ENCODE measurements around the gene ID3.
A peak's percentile ranks its signal among the peaks of the same experiment; 100 is the strongest.

The ID3 gene

DNA sequence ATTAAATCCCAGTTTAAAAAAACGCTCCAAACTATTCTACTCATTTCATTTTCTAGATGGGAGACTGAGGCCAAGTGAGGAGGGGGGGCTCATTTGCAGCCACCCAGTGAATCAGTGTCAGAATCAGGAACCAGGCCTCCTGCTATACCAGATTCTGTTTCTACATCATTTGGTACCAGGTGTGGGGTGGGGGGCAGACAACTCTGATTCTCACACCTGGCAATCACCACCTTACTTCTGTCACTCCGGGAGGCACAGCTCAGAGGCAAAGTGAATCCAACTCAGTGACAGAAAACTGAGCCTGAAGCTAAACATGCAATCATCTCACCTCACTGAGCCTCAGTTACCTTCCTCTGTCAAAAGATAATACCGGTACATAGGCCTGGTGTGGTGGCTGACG lies 23.5 kb upstream of the ID3 start:
- H3K27me3 ChIP-seq (ENCODE audit: insufficient read depth, low read length), result no peaks in the 10 kb centered on the region
- no peak overlapping the region for H2AFZ ChIP-seq (ENCODE audit: low read length)
- TF ChIP-seq, protein P1, sequence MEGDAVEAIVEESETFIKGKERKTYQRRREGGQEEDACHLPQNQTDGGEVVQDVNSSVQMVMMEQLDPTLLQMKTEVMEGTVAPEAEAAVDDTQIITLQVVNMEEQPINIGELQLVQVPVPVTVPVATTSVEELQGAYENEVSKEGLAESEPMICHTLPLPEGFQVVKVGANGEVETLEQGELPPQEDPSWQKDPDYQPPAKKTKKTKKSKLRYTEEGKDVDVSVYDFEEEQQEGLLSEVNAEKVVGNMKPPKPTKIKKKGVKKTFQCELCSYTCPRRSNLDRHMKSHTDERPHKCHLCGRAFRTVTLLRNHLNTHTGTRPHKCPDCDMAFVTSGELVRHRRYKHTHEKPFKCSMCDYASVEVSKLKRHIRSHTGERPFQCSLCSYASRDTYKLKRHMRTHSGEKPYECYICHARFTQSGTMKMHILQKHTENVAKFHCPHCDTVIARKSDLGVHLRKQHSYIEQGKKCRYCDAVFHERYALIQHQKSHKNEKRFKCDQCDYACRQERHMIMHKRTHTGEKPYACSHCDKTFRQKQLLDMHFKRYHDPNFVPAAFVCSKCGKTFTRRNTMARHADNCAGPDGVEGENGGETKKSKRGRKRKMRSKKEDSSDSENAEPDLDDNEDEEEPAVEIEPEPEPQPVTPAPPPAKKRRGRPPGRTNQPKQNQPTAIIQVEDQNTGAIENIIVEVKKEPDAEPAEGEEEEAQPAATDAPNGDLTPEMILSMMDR (IDR thresholded peaks at IDR 0.05; ENCODE audit: low read length), result no peak
- TF ChIP-seq EZH2 (IDR thresholded peaks at IDR 0.05; ENCODE audit: borderline replicate concordance, low read length), result no peak
- H3K36me3 ChIP-seq (ENCODE audit: insufficient read depth, low read length), result no peaks in the 10 kb centered on the region
- H3K4me2 ChIP-seq (ENCODE audit: low read length), result no peak overlapping the region
- H3K79me2 ChIP-seq (ENCODE audit: insufficient read depth, low read length), result no peaks in the 10 kb centered on the region
- no peak overlapping the region for H3K9ac ChIP-seq (ENCODE audit: low read length)
- H3F3A ChIP-seq (ENCODE audit: insufficient read depth, low read length), result peaks cover 9% of the 10 kb centered on the region; the same call in 1 of the 2 replicates
- peak overlapping the region; percentile 69 for H3K27ac ChIP-seq (ENCODE audit: low read depth, low read length, poor library complexity, severe bottlenecking)
- no peaks in the 10 kb centered on the region for H3K9me3 ChIP-seq (ENCODE audit: low read length)
- H3K9me2 ChIP-seq (ENCODE audit: low read depth, low read length), result no peaks in the 10 kb centered on the region
- H3K4me3 ChIP-seq (ENCODE audit: low read depth, low read length, poor library complexity, severe bottlenecking), result no peak overlapping the region
- H3K4me1 ChIP-seq (ENCODE audit: insufficient read depth, low read length, severe bottlenecking), result peaks cover 51% of the 10 kb centered on the region
- no peaks in the 10 kb centered on the region for H4K20me1 ChIP-seq (ENCODE audit: insufficient read depth, low read length)

DNA sequence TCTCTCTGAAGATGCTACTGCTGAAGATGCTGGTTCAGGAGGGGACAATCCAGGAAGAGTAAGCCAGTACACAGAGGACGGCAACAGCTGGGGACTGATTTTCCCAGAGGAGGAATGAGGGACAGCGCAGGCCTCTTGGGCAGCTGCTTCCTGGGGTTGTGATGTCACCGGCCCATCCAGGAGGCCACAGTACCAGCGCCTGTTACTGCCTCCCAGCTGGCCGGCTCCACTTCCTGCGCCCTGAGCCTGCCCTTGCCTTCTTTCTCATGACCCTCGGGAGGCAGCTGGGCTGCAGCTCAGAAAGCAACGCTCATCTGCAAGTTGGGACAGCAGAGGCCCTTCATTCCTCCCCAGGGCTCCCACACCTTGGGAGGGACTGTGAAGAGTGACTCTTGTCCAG lies 21.9 kb upstream of the ID3 start:
- H3K79me2 ChIP-seq (ENCODE audit: insufficient read depth, low read length), result no peaks in the 10 kb centered on the region
- no peaks in the 10 kb centered on the region for H4K20me1 ChIP-seq (ENCODE audit: insufficient read depth, low read length)
- no peaks in the 10 kb centered on the region for H3K9me3 ChIP-seq (ENCODE audit: low read length)
- peak overlapping the region; percentile 9; the same call in 1 of the 2 replicates for H3K4me2 ChIP-seq (ENCODE audit: low read length)
- TF ChIP-seq, protein P1 (IDR thresholded peaks at IDR 0.05; ENCODE audit: low read length), result no peak
- TF ChIP-seq EZH2 (IDR thresholded peaks at IDR 0.05; ENCODE audit: borderline replicate concordance, low read length), result no peak
- H3F3A ChIP-seq (ENCODE audit: insufficient read depth, low read length), result peaks cover 9% of the 10 kb centered on the region; the same call in 1 of the 2 replicates
- peak overlapping the region; percentile 93 for H3K27ac ChIP-seq (ENCODE audit: low read depth, low read length, poor library complexity, severe bottlenecking)
- H3K4me3 ChIP-seq (ENCODE audit: low read depth, low read length, poor library complexity, severe bottlenecking), result no peak overlapping the region
- peaks cover 67% of the 10 kb centered on the region for H3K4me1 ChIP-seq (ENCODE audit: insufficient read depth, low read length, severe bottlenecking)
- H3K9ac ChIP-seq (ENCODE audit: low read length), result peak overlapping the region; percentile 57
- no peaks in the 10 kb centered on the region for H3K9me2 ChIP-seq (ENCODE audit: low read depth, low read length)
- no peaks in the 10 kb centered on the region for H3K27me3 ChIP-seq (ENCODE audit: insufficient read depth, low read length)
- H3K36me3 ChIP-seq (ENCODE audit: insufficient read depth, low read length), result no peaks in the 10 kb centered on the region
- peak overlapping the region; percentile 38; the same call in 1 of the 2 replicates for H2AFZ ChIP-seq (ENCODE audit: low read length)

DNA sequence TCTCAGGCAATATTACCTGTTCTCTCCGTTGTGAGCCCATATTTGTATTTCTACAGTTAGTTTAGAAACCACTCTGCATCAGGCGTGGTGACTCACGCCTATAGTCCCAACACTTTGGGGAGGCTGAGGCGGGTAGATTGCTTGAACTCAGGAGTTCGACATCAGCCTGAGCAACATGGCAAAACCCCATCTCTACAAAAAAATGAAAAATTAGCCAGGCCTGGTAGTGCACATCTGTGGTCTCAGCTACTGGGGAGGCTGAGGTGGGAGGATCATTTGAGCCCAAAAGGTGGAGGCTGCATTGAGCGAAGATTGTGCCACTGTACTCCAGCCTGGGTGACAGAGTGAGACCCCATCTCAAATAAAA lies 19.7 kb upstream of the ID3 start:
- Histone ChIP-seq H3K9ac (ENCODE audit: low read length) (no peak overlapping the region; the same call in 1 of the 2 replicates), H3K4me3 (ENCODE audit: low read depth, low read length, poor library complexity, severe bottlenecking) (no peak overlapping the region), H3K9me2 (ENCODE audit: low read depth, low read length) (no peaks in the 10 kb centered on the region), H3K27me3 (ENCODE audit: insufficient read depth, low read length) (no peaks in the 10 kb centered on the region), H2AFZ (ENCODE audit: low read length) (no peak overlapping the region), H3K36me3 (ENCODE audit: insufficient read depth, low read length) (no peaks in the 10 kb centered on the region), H4K20me1 (ENCODE audit: insufficient read depth, low read length) (no peaks in the 10 kb centered on the region), H3K4me2 (ENCODE audit: low read length) (no peak overlapping the region), H3K27ac (ENCODE audit: low read depth, low read length, poor library complexity, severe bottlenecking) (peak overlapping the region; percentile 93), H3F3A (ENCODE audit: insufficient read depth, low read length) (peaks cover 9% of the 10 kb centered on the region; the same call in 1 of the 2 replicates), H3K4me1 (ENCODE audit: insufficient read depth, low read length, severe bottlenecking) (peaks cover 90% of the 10 kb centered on the region), H3K9me3 (ENCODE audit: low read length) (no peaks in the 10 kb centered on the region), H3K79me2 (ENCODE audit: insufficient read depth, low read length) (no peaks in the 10 kb centered on the region)
- TF ChIP-seq, protein P1 (IDR thresholded peaks at IDR 0.05; ENCODE audit: low read length), result no peak
- no peak for TF ChIP-seq EZH2 (IDR thresholded peaks at IDR 0.05; ENCODE audit: borderline replicate concordance, low read length)
